HCT116 (cell line): Measurements from ENCODE around the gene SLAIN2. TPM values are rescaled to one million over a fixed set of nuclear protein-coding genes. Genes with fewer than 3 reads are reported as not detected.

Source experiments
- ATAC-seq: fragments of 200-7000 bp; cut with Tn5 transposase; 2 replicates; pipeline ENCODE4 v1.9.1; 2020; ENCODE audit warnings: mild to moderate bottlenecking, moderate library complexity
- BruUV-seq: library from RNA; stranded (reverse); fragments of 400-500 nt; replicated peaks from 2 replicates; lab custom pipeline; 2021; lab: Mats Ljungman, UMichigan
- CTCF ChIA-PET: fragments of 300-600 bp; sonication (Branson Sonifier 250); formaldehyde crosslinking; loops from one replicate; lab custom pipeline; 2021; ENCODE audit warnings: antibody characterized with exemption; lab: Charles Lee
- POLR2A ChIA-PET: fragments of 300-600, 350-600 bp; sonication (Branson Sonifier 250); formaldehyde crosslinking; loops from one replicate; lab custom pipeline; 2021; ENCODE audit warnings: antibody characterized with exemption; lab: Charles Lee
- RAD21 ChIA-PET, 2 experiments: fragments of 300-600 bp; sonication (Branson Sonifier 250); formaldehyde crosslinking; loops; one replicate each; lab custom pipeline; 2023; ENCODE audit warnings: low total read pairs in 2 of 2; ENCODE audit not compliant: uncharacterized antibody in 2 of 2, unreplicated experiment in 2 of 2, low non-redundant PET in 1 of 2; lab: Charles Lee
- DNase-seq: peaks from one replicate; pipeline ENCODE4 v3.0.0-alpha.2; 2010; ENCODE audit warnings: low read depth, low spot score
- H2AFZ ChIP-seq: fragments of 200-600 bp; shearing (Covaris generic), sonication (generic); 2 replicates; pipeline ENCODE4 v1.6.1; 2017; ENCODE audit warnings: low read depth, mixed run types, mixed read lengths, antibody characterized with exemption, low read length; ENCODE audit not compliant: poor library complexity, severe bottlenecking
- H3K27ac ChIP-seq: 2 replicates; pipeline ENCODE4 v1.5.1; 2012; ENCODE audit warnings: low read depth, low read length
- H3K27me3 ChIP-seq: fragments of 200-600 bp; sonication (generic); 2 replicates; pipeline ENCODE4 v1.6.1; 2016; ENCODE audit warnings: mixed run types, low read length, mixed read lengths; ENCODE audit not compliant: insufficient read depth
- H3K36me3 ChIP-seq, 2 experiments: fragments of 200-500 bp in 1 of 2; fragments of 200-600 bp in 1 of 2; sonication (Bioruptor generic) in 1 of 2; sonication (generic) in 1 of 2; 2 replicates each; pipeline versions ENCODE4 v1.5.1 to v1.6.1; 2014 to 2016; ENCODE audit warnings: low read length in 2 of 2, inconsistent platforms in 1 of 2, mixed read lengths in 1 of 2, mixed run types in 1 of 2; ENCODE audit not compliant: insufficient read depth in 2 of 2, control insufficient read depth in 1 of 2
- H3K4me1 ChIP-seq, 2 experiments: fragments of 200-600 bp in 1 of 2; sonication (generic) in 1 of 2; 2 replicates each; pipeline versions ENCODE4 v1.5.1 to v1.6.1; 2012 to 2017; ENCODE audit warnings: low read length in 2 of 2, inconsistent platforms in 1 of 2, mild to moderate bottlenecking in 1 of 2, mixed read lengths in 1 of 2, mixed run types in 1 of 2, moderate library complexity in 1 of 2; ENCODE audit not compliant: insufficient read depth in 2 of 2, control insufficient read depth in 1 of 2
- H3K4me2 ChIP-seq: fragments of 200-600 bp; sonication (generic); 2 replicates; pipeline ENCODE4 v1.6.1; 2017; ENCODE audit warnings: mixed run types, low read length, mixed read lengths
- H3K4me3 ChIP-seq, 2 experiments: fragments of 200-600 bp in 1 of 2; sonication (generic) in 1 of 2; replicated peaks in 1 of 2; 2 replicates each; pipeline ENCODE4 v1.5.1; 2011 to 2016; ENCODE audit warnings: low read length in 2 of 2, control low read depth in 1 of 2, low read depth in 1 of 2, mild to moderate bottlenecking in 1 of 2, mixed read lengths in 1 of 2, mixed run types in 1 of 2
- H3K79me2 ChIP-seq: fragments of 200-600 bp; sonication (generic); 2 replicates; pipeline ENCODE4 v1.6.1; 2017; ENCODE audit warnings: mild to moderate bottlenecking, mixed run types, low read length, moderate library complexity, mixed read lengths; ENCODE audit not compliant: insufficient read depth
- H3K9ac ChIP-seq: fragments of 200-600 bp; sonication (generic); 2 replicates; pipeline ENCODE4 v1.6.1; 2016; ENCODE audit warnings: low read length, mixed read lengths
- H3K9me2 ChIP-seq: fragments of 200-600 bp; sonication (generic), shearing (Covaris generic); 2 replicates; pipeline ENCODE4 v1.6.1; 2017; ENCODE audit warnings: mixed run types, mild to moderate bottlenecking, moderate library complexity; ENCODE audit not compliant: insufficient read depth
- H3K9me3 ChIP-seq, 2 experiments: fragments of 200-500 bp in 1 of 2; fragments of 200-600 bp in 1 of 2; sonication (Bioruptor generic) in 1 of 2; sonication (generic) in 1 of 2; 2 replicates each; pipeline ENCODE4 v1.6.1; 2014 to 2017; ENCODE audit warnings: low read length in 2 of 2, mixed read lengths in 2 of 2, inconsistent platforms in 1 of 2, low read depth in 1 of 2, mild to moderate bottlenecking in 1 of 2, mixed run types in 1 of 2, moderate library complexity in 1 of 2; ENCODE audit not compliant: control insufficient read depth in 1 of 2, insufficient read depth in 1 of 2
- H4K20me1 ChIP-seq: fragments of 200-600 bp; sonication (generic), shearing (Covaris generic); 2 replicates; pipeline ENCODE4 v1.6.1; 2017; ENCODE audit warnings: mixed run types, mild to moderate bottlenecking, moderate library complexity; ENCODE audit not compliant: insufficient read depth
- CEBPB ChIP-seq: IDR thresholded peaks from 2 replicates; pipeline ENCODE4 v1.6.1; 2012; ENCODE audit warnings: low read depth
- SRF ChIP-seq: IDR thresholded peaks from 2 replicates; pipeline ENCODE4 v1.6.1; 2012; ENCODE audit warnings: low read depth
- intact Hi-C: fragments of 100-400 bp; cut with micrococcal nuclease; formaldehyde crosslinking; loops from 2 replicates; pipeline ENCODE4 v1.10.0; 2022
- total RNA-seq: library from RNA; stranded (reverse); gene quantifications from one replicate; pipeline ENCODE4 v1.2.1, GENCODE V29; 2021; ENCODE audit not compliant: unreplicated experiment
- TF ChIP-seq, protein P1 (sequence below), 3 experiments: fragments of 200-600 bp in 1 of 3; sonication (generic) in 1 of 3; IDR thresholded peaks in 2 of 3; conservative IDR thresholded peaks in 1 of 3; 2 replicates each; pipeline ENCODE4 v1.5.1; 2012 to 2017; ENCODE audit warnings: low read depth in 2 of 3, low read length in 2 of 3, antibody characterized with exemption in 1 of 3, borderline replicate concordance in 1 of 3, control low read depth in 1 of 3, mild to moderate bottlenecking in 1 of 3, mixed read lengths in 1 of 3, mixed run types in 1 of 3, moderate library complexity in 1 of 3; ENCODE audit not compliant: insufficient read depth in 1 of 3
- TF ChIP-seq, protein P2 (sequence below): IDR thresholded peaks from 2 replicates; pipeline ENCODE4 v1.6.1; 2012; ENCODE audit warnings: low read depth
- TF ChIP-seq, protein P3 (sequence below): IDR thresholded peaks from 2 replicates; pipeline ENCODE4 v1.6.1; 2012

The SLAIN2 gene
- total RNA-seq, 1 experiment from 2014 or later: 50.3 TPM

DNA sequence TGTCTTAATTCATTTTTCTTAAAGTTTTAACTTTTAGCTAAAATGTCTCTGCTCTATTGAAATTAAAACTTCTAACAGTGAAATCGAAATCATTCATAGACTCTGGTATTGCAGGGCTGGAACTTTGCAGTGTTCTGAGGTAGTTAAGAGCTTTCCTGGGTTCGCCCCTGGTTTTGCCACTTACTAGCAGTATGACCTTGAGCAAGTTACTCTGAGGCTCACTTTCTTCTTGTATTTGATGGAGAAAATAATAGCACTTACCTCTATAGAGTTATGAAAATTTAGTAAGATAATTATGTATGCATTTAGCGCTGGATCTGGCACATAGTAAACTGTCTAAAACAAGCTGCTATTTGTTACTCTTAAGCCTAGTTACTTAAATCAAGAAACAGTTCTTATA lies 1.7 kb downstream of the SLAIN2 start:
- H3K79me2 ChIP-seq: peaks cover 66% of the 10 kb centered on the region
- no peaks in the 10 kb centered on the region for H3K9me3 ChIP-seq
- H3K4me1 ChIP-seq: peaks cover 18 to 30% of the 10 kb centered on the region in 2 experiments
- H2AFZ ChIP-seq: no peak overlapping the region
- CTCF ChIA-PET: no interaction called here
- intact Hi-C loops: no loop called here
- peaks cover 3% of the 10 kb centered on the region; the same call in 1 of the 2 replicates for H4K20me1 ChIP-seq
- peak overlapping the region; percentile 72 to 85; a peak in 3 of 4 replicates for H3K4me3 ChIP-seq
- POLR2A ChIA-PET: interaction anchor here (1.1 kb wide), 1 partner anchor 11 kb away, joined by 3 read pairs; no protein-coding TSS in a partner anchor
- no peak for ATAC-seq
- BruUV-seq: no TSS peak
- H3K4me2 ChIP-seq: peak overlapping the region; percentile 91
- DNase-seq: no peak
- H3K27me3 ChIP-seq: no peaks in the 10 kb centered on the region
- TF ChIP-seq, protein P1, sequence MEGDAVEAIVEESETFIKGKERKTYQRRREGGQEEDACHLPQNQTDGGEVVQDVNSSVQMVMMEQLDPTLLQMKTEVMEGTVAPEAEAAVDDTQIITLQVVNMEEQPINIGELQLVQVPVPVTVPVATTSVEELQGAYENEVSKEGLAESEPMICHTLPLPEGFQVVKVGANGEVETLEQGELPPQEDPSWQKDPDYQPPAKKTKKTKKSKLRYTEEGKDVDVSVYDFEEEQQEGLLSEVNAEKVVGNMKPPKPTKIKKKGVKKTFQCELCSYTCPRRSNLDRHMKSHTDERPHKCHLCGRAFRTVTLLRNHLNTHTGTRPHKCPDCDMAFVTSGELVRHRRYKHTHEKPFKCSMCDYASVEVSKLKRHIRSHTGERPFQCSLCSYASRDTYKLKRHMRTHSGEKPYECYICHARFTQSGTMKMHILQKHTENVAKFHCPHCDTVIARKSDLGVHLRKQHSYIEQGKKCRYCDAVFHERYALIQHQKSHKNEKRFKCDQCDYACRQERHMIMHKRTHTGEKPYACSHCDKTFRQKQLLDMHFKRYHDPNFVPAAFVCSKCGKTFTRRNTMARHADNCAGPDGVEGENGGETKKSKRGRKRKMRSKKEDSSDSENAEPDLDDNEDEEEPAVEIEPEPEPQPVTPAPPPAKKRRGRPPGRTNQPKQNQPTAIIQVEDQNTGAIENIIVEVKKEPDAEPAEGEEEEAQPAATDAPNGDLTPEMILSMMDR (IDR thresholded peaks at IDR 0.05 in 2 of 3, conservative IDR thresholded peaks at IDR 0.05 in 1 of 3; ENCODE audit: borderline replicate concordance in 1 of 3, insufficient read depth in 1 of 3, low read depth in 2 of 3, low read length in 2 of 3): no peak
- TF ChIP-seq, protein P2, sequence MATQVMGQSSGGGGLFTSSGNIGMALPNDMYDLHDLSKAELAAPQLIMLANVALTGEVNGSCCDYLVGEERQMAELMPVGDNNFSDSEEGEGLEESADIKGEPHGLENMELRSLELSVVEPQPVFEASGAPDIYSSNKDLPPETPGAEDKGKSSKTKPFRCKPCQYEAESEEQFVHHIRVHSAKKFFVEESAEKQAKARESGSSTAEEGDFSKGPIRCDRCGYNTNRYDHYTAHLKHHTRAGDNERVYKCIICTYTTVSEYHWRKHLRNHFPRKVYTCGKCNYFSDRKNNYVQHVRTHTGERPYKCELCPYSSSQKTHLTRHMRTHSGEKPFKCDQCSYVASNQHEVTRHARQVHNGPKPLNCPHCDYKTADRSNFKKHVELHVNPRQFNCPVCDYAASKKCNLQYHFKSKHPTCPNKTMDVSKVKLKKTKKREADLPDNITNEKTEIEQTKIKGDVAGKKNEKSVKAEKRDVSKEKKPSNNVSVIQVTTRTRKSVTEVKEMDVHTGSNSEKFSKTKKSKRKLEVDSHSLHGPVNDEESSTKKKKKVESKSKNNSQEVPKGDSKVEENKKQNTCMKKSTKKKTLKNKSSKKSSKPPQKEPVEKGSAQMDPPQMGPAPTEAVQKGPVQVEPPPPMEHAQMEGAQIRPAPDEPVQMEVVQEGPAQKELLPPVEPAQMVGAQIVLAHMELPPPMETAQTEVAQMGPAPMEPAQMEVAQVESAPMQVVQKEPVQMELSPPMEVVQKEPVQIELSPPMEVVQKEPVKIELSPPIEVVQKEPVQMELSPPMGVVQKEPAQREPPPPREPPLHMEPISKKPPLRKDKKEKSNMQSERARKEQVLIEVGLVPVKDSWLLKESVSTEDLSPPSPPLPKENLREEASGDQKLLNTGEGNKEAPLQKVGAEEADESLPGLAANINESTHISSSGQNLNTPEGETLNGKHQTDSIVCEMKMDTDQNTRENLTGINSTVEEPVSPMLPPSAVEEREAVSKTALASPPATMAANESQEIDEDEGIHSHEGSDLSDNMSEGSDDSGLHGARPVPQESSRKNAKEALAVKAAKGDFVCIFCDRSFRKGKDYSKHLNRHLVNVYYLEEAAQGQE: no peak
- TF ChIP-seq, protein P3, sequence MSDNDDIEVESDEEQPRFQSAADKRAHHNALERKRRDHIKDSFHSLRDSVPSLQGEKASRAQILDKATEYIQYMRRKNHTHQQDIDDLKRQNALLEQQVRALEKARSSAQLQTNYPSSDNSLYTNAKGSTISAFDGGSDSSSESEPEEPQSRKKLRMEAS: no peak
- TF ChIP-seq CEBPB (no peak), SRF (no peak)
- H3K9me2 ChIP-seq: no peaks in the 10 kb centered on the region
- RAD21 ChIA-PET: no interaction called here
- H3K36me3 ChIP-seq: no peaks in the 10 kb centered on the region
- H3K9ac ChIP-seq: peak overlapping the region; percentile 76; the same call in 1 of the 2 replicates
- H3K27ac ChIP-seq: no peak overlapping the region
